WTC11 (cell line): ENCODE results near the gene RASGEF1C. TPM values are rescaled to one million over a fixed set of nuclear protein-coding genes. Genes with fewer than 3 reads are reported as not detected.

Experiments
- ATAC-seq: fragments of 200-7000 bp; cut with Tn5 transposase; 2 replicates; pipeline ENCODE4 v1.10.0; 2021; ENCODE audit warnings: mild to moderate bottlenecking, moderate library complexity
- CTCF ChIA-PET: fragments of 300-600 bp; sonication (Branson Sonifier 250); formaldehyde crosslinking; loops from one replicate; lab custom pipeline; 2021; ENCODE audit warnings: antibody characterized with exemption; lab: Charles Lee
- POLR2A ChIA-PET: fragments of 350-600 bp; sonication (Branson Sonifier 250); formaldehyde crosslinking; loops from one replicate; lab custom pipeline; 2021; ENCODE audit warnings: antibody characterized with exemption; lab: Charles Lee
- DNase-seq: peaks from one replicate; pipeline ENCODE4 v3.0.0; 2021; ENCODE audit warnings: low spot score
- H3K27ac Mint-ChIP-seq: 2 replicates; pipeline ENCODE4 v1.8.0; 2021; ENCODE audit warnings: mixed read lengths
- H3K27me3 Mint-ChIP-seq: 2 replicates; pipeline ENCODE4 v1.8.0; 2021; ENCODE audit warnings: low read depth, mild to moderate bottlenecking, moderate library complexity, mixed read lengths
- H3K36me3 Mint-ChIP-seq: 2 replicates; pipeline ENCODE4 v1.8.0; 2021; ENCODE audit warnings: mixed read lengths
- H3K4me1 Mint-ChIP-seq: 2 replicates; pipeline ENCODE4 v1.8.0; 2022; ENCODE audit warnings: mixed read lengths
- H3K4me3 Mint-ChIP-seq: 2 replicates; pipeline ENCODE4 v1.8.0; 2021; ENCODE audit warnings: mild to moderate bottlenecking, moderate library complexity, mixed read lengths
- H3K9me3 Mint-ChIP-seq: 2 replicates; pipeline ENCODE4 v1.8.0; 2021; ENCODE audit warnings: mixed read lengths
- CBFB ChIP-seq: sonication (generic); formaldehyde crosslinking; IDR thresholded peaks from 2 replicates; pipeline ENCODE4 v1.8.1; 2022; ENCODE audit warnings: mild to moderate bottlenecking, low read depth, missing genetic modification reagents
- FOXJ3 ChIP-seq: sonication (generic); formaldehyde crosslinking; IDR thresholded peaks from 2 replicates; pipeline ENCODE4 v1.9.0; 2021; ENCODE audit warnings: missing genetic modification reagents, mild to moderate bottlenecking, borderline replicate concordance
- FOXK1 ChIP-seq: sonication (generic); formaldehyde crosslinking; IDR thresholded peaks from 2 replicates; pipeline ENCODE4 v1.8.0; 2022; ENCODE audit warnings: mild to moderate bottlenecking, moderate library complexity, missing genetic modification reagents
- IRF2 ChIP-seq: sonication (generic); formaldehyde crosslinking; IDR thresholded peaks from 2 replicates; pipeline ENCODE4 v1.8.0; 2022; ENCODE audit warnings: low read depth, missing genetic modification reagents, borderline replicate concordance
- JUN ChIP-seq: sonication (generic); formaldehyde crosslinking; IDR thresholded peaks from 2 replicates; pipeline ENCODE4 v1.8.0; 2023; ENCODE audit warnings: mild to moderate bottlenecking, missing genetic modification reagents
- KAT7 ChIP-seq: sonication (generic); formaldehyde crosslinking; IDR thresholded peaks from 2 replicates; pipeline ENCODE4 v1.8.1; 2023; ENCODE audit warnings: missing genetic modification reagents, mild to moderate bottlenecking, borderline replicate concordance
- MYBL2 ChIP-seq: sonication (generic); formaldehyde crosslinking; IDR thresholded peaks from 2 replicates; pipeline ENCODE4 v1.8.1; 2023; ENCODE audit warnings: mild to moderate bottlenecking, moderate library complexity, missing genetic modification reagents
- NR2C2 ChIP-seq: sonication (generic); formaldehyde crosslinking; IDR thresholded peaks from 2 replicates; pipeline ENCODE4 v1.8.0; 2022; ENCODE audit warnings: mild to moderate bottlenecking, missing genetic modification reagents
- PRRX2 ChIP-seq: fragments of 250-450 bp; sonication (Bioruptor Pico); IDR thresholded peaks from 2 replicates; pipeline ENCODE4 v1.8.0; 2021; ENCODE audit warnings: mild to moderate bottlenecking
- SMAD4 ChIP-seq: sonication (generic); formaldehyde crosslinking; IDR thresholded peaks from 2 replicates; pipeline ENCODE4 v1.8.0; 2022; ENCODE audit warnings: mild to moderate bottlenecking, missing genetic modification reagents
- SOX15 ChIP-seq: fragments of 250-450 bp; sonication (Bioruptor Pico); IDR thresholded peaks from 2 replicates; pipeline ENCODE4 v1.9.0; 2021; ENCODE audit warnings: mild to moderate bottlenecking
- TP53 ChIP-seq: sonication (generic); formaldehyde crosslinking; IDR thresholded peaks from 2 replicates; pipeline ENCODE4 v1.8.1; 2023; ENCODE audit warnings: mild to moderate bottlenecking, missing genetic modification reagents
- ZNF263 ChIP-seq: sonication (generic); formaldehyde crosslinking; IDR thresholded peaks from 2 replicates; pipeline ENCODE4 v1.8.1; 2022; ENCODE audit warnings: low read depth, mild to moderate bottlenecking, moderate library complexity, missing genetic modification reagents
- ZNF317 ChIP-seq: sonication (generic); formaldehyde crosslinking; IDR thresholded peaks from 2 replicates; pipeline ENCODE4 v1.8.1; 2023; ENCODE audit warnings: low read depth, mild to moderate bottlenecking, moderate library complexity, missing genetic modification reagents, borderline replicate concordance
- ZNF396 ChIP-seq: fragments of 250-450 bp; sonication (Bioruptor Pico); IDR thresholded peaks from 2 replicates; pipeline ENCODE4 v1.8.0; 2021; ENCODE audit warnings: mild to moderate bottlenecking, moderate library complexity, borderline replicate concordance
- ZNF416 ChIP-seq: fragments of 250-450 bp; sonication (Bioruptor Pico); IDR thresholded peaks from 2 replicates; pipeline ENCODE4 v1.9.0; 2021; ENCODE audit warnings: mild to moderate bottlenecking, inconsistent platforms
- total RNA-seq: library from RNA; stranded (reverse); gene quantifications from 3 replicates; pipeline ENCODE4 v1.2.3, GENCODE V29; 2021
- TF ChIP-seq, protein P1 (sequence below): sonication (generic); formaldehyde crosslinking; IDR thresholded peaks from 2 replicates; pipeline ENCODE4 v1.8.0; 2023; ENCODE audit warnings: missing genetic modification reagents, mild to moderate bottlenecking, borderline replicate concordance
- TF ChIP-seq, protein P2 (sequence below): fragments of 250-450 bp; sonication (Bioruptor Pico); IDR thresholded peaks from 2 replicates; pipeline ENCODE4 v1.9.0; 2021; ENCODE audit warnings: mild to moderate bottlenecking
- TF ChIP-seq, protein P3 (sequence below): sonication (generic); formaldehyde crosslinking; IDR thresholded peaks from 2 replicates; pipeline ENCODE4 v1.8.0; 2022; ENCODE audit warnings: mild to moderate bottlenecking, missing genetic modification reagents
- TF ChIP-seq, protein P4 (sequence below): sonication (generic); formaldehyde crosslinking; IDR thresholded peaks from 2 replicates; pipeline ENCODE4 v1.8.1; 2023; ENCODE audit warnings: mild to moderate bottlenecking, missing genetic modification reagents, borderline replicate concordance

Gene RASGEF1C
- total RNA-seq, 1 experiment from 2014 or later = 0.96 TPM

DNA sequence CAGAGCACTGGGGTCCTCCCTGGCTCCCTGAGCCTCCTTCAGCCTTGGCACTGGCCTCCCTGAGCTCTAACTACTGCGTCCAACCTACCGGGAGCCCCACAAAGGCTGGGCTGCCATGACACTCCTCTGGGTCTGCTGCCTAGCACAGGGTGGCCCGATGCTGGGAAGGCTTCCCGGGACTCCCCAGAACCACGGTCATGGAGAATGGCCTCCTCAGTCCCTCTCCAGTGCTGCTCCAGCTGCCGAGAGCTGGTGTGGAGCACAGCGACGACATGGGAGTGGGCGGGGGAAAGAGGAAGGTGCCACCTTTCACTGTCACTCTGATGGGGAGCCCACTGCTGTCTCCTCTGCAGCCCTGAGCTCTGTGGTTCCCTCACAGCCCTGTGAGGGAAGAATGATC, 76.0 kb downstream of the RASGEF1C start:
- Mint-ChIP-seq H3K36me3 (no peaks in the 10 kb centered on the region), H3K4me1 (no peaks in the 10 kb centered on the region), H3K9me3 (no peaks in the 10 kb centered on the region), H3K4me3 (no peak overlapping the region), H3K27me3 (no peaks in the 10 kb centered on the region), H3K27ac (no peak overlapping the region)
- TF ChIP-seq ZNF416 (CRISPR knock-in tag) (no peak), NR2C2 (CRISPR knock-in tag) (no peak), TP53 (CRISPR knock-in tag) (no peak), IRF2 (no peak), MYBL2 (no peak), JUN (no peak), ZNF263 (no peak), FOXJ3 (no peak), SMAD4 (CRISPR knock-in tag) (no peak), ZNF317 (CRISPR knock-in tag) (no peak), PRRX2 (CRISPR knock-in tag) (no peak), ZNF396 (CRISPR knock-in tag) (no peak), SOX15 (CRISPR knock-in tag) (no peak), CBFB (CRISPR knock-in tag) (no peak), KAT7 (CRISPR knock-in tag) (no peak), FOXK1 (no peak)
- TF ChIP-seq, protein P1, sequence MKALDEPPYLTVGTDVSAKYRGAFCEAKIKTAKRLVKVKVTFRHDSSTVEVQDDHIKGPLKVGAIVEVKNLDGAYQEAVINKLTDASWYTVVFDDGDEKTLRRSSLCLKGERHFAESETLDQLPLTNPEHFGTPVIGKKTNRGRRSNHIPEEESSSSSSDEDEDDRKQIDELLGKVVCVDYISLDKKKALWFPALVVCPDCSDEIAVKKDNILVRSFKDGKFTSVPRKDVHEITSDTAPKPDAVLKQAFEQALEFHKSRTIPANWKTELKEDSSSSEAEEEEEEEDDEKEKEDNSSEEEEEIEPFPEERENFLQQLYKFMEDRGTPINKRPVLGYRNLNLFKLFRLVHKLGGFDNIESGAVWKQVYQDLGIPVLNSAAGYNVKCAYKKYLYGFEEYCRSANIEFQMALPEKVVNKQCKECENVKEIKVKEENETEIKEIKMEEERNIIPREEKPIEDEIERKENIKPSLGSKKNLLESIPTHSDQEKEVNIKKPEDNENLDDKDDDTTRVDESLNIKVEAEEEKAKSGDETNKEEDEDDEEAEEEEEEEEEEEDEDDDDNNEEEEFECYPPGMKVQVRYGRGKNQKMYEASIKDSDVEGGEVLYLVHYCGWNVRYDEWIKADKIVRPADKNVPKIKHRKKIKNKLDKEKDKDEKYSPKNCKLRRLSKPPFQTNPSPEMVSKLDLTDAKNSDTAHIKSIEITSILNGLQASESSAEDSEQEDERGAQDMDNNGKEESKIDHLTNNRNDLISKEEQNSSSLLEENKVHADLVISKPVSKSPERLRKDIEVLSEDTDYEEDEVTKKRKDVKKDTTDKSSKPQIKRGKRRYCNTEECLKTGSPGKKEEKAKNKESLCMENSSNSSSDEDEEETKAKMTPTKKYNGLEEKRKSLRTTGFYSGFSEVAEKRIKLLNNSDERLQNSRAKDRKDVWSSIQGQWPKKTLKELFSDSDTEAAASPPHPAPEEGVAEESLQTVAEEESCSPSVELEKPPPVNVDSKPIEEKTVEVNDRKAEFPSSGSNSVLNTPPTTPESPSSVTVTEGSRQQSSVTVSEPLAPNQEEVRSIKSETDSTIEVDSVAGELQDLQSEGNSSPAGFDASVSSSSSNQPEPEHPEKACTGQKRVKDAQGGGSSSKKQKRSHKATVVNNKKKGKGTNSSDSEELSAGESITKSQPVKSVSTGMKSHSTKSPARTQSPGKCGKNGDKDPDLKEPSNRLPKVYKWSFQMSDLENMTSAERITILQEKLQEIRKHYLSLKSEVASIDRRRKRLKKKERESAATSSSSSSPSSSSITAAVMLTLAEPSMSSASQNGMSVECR (CRISPR knock-in tag) = no peak
- TF ChIP-seq, protein P2, sequence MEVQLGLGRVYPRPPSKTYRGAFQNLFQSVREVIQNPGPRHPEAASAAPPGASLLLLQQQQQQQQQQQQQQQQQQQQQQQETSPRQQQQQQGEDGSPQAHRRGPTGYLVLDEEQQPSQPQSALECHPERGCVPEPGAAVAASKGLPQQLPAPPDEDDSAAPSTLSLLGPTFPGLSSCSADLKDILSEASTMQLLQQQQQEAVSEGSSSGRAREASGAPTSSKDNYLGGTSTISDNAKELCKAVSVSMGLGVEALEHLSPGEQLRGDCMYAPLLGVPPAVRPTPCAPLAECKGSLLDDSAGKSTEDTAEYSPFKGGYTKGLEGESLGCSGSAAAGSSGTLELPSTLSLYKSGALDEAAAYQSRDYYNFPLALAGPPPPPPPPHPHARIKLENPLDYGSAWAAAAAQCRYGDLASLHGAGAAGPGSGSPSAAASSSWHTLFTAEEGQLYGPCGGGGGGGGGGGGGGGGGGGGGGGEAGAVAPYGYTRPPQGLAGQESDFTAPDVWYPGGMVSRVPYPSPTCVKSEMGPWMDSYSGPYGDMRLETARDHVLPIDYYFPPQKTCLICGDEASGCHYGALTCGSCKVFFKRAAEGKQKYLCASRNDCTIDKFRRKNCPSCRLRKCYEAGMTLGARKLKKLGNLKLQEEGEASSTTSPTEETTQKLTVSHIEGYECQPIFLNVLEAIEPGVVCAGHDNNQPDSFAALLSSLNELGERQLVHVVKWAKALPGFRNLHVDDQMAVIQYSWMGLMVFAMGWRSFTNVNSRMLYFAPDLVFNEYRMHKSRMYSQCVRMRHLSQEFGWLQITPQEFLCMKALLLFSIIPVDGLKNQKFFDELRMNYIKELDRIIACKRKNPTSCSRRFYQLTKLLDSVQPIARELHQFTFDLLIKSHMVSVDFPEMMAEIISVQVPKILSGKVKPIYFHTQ = no peak
- TF ChIP-seq, protein P3, sequence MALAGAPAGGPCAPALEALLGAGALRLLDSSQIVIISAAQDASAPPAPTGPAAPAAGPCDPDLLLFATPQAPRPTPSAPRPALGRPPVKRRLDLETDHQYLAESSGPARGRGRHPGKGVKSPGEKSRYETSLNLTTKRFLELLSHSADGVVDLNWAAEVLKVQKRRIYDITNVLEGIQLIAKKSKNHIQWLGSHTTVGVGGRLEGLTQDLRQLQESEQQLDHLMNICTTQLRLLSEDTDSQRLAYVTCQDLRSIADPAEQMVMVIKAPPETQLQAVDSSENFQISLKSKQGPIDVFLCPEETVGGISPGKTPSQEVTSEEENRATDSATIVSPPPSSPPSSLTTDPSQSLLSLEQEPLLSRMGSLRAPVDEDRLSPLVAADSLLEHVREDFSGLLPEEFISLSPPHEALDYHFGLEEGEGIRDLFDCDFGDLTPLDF (CRISPR knock-in tag) = no peak
- TF ChIP-seq, protein P4, sequence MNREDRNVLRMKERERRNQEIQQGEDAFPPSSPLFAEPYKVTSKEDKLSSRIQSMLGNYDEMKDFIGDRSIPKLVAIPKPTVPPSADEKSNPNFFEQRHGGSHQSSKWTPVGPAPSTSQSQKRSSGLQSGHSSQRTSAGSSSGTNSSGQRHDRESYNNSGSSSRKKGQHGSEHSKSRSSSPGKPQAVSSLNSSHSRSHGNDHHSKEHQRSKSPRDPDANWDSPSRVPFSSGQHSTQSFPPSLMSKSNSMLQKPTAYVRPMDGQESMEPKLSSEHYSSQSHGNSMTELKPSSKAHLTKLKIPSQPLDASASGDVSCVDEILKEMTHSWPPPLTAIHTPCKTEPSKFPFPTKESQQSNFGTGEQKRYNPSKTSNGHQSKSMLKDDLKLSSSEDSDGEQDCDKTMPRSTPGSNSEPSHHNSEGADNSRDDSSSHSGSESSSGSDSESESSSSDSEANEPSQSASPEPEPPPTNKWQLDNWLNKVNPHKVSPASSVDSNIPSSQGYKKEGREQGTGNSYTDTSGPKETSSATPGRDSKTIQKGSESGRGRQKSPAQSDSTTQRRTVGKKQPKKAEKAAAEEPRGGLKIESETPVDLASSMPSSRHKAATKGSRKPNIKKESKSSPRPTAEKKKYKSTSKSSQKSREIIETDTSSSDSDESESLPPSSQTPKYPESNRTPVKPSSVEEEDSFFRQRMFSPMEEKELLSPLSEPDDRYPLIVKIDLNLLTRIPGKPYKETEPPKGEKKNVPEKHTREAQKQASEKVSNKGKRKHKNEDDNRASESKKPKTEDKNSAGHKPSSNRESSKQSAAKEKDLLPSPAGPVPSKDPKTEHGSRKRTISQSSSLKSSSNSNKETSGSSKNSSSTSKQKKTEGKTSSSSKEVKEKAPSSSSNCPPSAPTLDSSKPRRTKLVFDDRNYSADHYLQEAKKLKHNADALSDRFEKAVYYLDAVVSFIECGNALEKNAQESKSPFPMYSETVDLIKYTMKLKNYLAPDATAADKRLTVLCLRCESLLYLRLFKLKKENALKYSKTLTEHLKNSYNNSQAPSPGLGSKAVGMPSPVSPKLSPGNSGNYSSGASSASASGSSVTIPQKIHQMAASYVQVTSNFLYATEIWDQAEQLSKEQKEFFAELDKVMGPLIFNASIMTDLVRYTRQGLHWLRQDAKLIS = no peak
- ChIA-PET CTCF (interaction anchor here (0.8 kb wide), 1 partner anchor 23 kb away, joined by 3 read pairs; no protein-coding TSS in a partner anchor), POLR2A (no interaction called here)
- DNase-seq (no peak), ATAC-seq (no peak)
